OCI-LY7 (cell line): Measurements from ENCODE around the gene HRAS. TPM values are rescaled to one million over a fixed set of nuclear protein-coding genes. Genes with fewer than 3 reads are reported as not detected.

Experiments used
- BruUV-seq: library from RNA; stranded (reverse); fragments of 400-500 nt; replicated peaks from 2 replicates; lab custom pipeline; 2021; lab: Mats Ljungman, UMichigan
- CTCF ChIA-PET: fragments of 300-600 bp; sonication (Branson Sonifier 250); formaldehyde crosslinking; loops from one replicate; lab custom pipeline; 2022; ENCODE audit warnings: antibody characterized with exemption; ENCODE audit not compliant: unreplicated experiment; lab: Charles Lee
- POLR2A ChIA-PET: fragments of 300-600 bp; sonication (Branson Sonifier 250); formaldehyde crosslinking; loops from one replicate; lab custom pipeline; 2022; ENCODE audit warnings: antibody characterized with exemption; lab: Charles Lee
- DNase-seq: peaks from one replicate; pipeline ENCODE4 v3.0.0-alpha.2; 2015; ENCODE audit warnings: low spot score
- H2AFZ ChIP-seq: fragments of 200-600 bp; sonication (generic), shearing (Covaris generic); 2 replicates; pipeline ENCODE4 v1.6.1; 2014; ENCODE audit warnings: mild to moderate bottlenecking, antibody characterized with exemption, low read length, moderate library complexity
- H3K27ac ChIP-seq: fragments of 200-600 bp; sonication (generic); 2 replicates; pipeline ENCODE4 v1.5.1; 2014; ENCODE audit warnings: mixed run types, low read depth, mild to moderate bottlenecking, moderate library complexity, low read length, inconsistent platforms; ENCODE audit not compliant: poor library complexity, severe bottlenecking
- H3K36me3 ChIP-seq: fragments of 200-600 bp; sonication (generic); 2 replicates; pipeline ENCODE4 v1.6.1; 2014; ENCODE audit warnings: mild to moderate bottlenecking, antibody characterized with exemption, low read length, moderate library complexity, mixed read lengths; ENCODE audit not compliant: insufficient read depth
- H3K4me1 ChIP-seq: fragments of 200-600 bp; sonication (generic); 2 replicates; pipeline ENCODE4 v1.5.1; 2014; ENCODE audit warnings: mild to moderate bottlenecking, low read length; ENCODE audit not compliant: insufficient read depth, poor library complexity, severe bottlenecking
- H3K4me2 ChIP-seq: fragments of 200-600 bp; sonication (generic); 2 replicates; pipeline ENCODE4 v1.6.1; 2014; ENCODE audit warnings: mild to moderate bottlenecking, low read length
- H3K4me3 ChIP-seq: fragments of 200-600 bp; sonication (generic); 2 replicates; pipeline ENCODE4 v1.5.1; 2014; ENCODE audit warnings: mild to moderate bottlenecking, low read depth, low read length; ENCODE audit not compliant: poor library complexity, severe bottlenecking
- H3K79me2 ChIP-seq: fragments of 200-600 bp; sonication (generic); 2 replicates; pipeline ENCODE4 v1.6.1; 2016; ENCODE audit warnings: low read depth, mild to moderate bottlenecking, low read length, moderate library complexity, mixed read lengths; ENCODE audit not compliant: insufficient read depth
- H3K9me2 ChIP-seq: fragments of 200-600 bp; sonication (generic); 2 replicates; pipeline ENCODE4 v1.6.1; 2016; ENCODE audit warnings: mild to moderate bottlenecking, low read length, mixed read lengths; ENCODE audit not compliant: insufficient read depth
- H3K9me3 ChIP-seq: fragments of 200-600 bp; sonication (generic); 2 replicates; pipeline ENCODE4 v1.6.1; 2014; ENCODE audit warnings: mild to moderate bottlenecking, mixed run types, low read length, mixed read lengths
- H4K20me1 ChIP-seq: fragments of 200-600 bp; sonication (generic); 2 replicates; pipeline ENCODE4 v1.6.1; 2014; ENCODE audit warnings: mild to moderate bottlenecking, antibody characterized with exemption, low read length, moderate library complexity, mixed read lengths; ENCODE audit not compliant: insufficient read depth
- EZH2phosphoT487 ChIP-seq: fragments of 200-600 bp; sonication (generic); IDR thresholded peaks from 2 replicates; pipeline ENCODE4 v1.6.1; 2018; ENCODE audit warnings: low read depth, borderline replicate concordance, mild to moderate bottlenecking, mixed run types, antibody characterized with exemption, low read length, moderate library complexity, mixed read lengths
- intact Hi-C: fragments of 100-400 bp; cut with micrococcal nuclease; formaldehyde crosslinking; loops from one replicate; pipeline ENCODE4 v1.10.0; 2022; ENCODE audit not compliant: unreplicated experiment
- total RNA-seq, 2 experiments: library from RNA; depleted of rRNA in 1 of 2; stranded (reverse); fragments of >200 nt in 1 of 2; shearing (Covaris generic) in 1 of 2; gene quantifications; 2 replicates each; pipeline ENCODE4 v1.2.3, GENCODE V29; 2014 to 2022
- TF ChIP-seq, protein P1 (sequence below): fragments of 200-600 bp; sonication (generic); conservative IDR thresholded peaks from 2 replicates; pipeline ENCODE4 v1.5.1; 2014; ENCODE audit warnings: mild to moderate bottlenecking, antibody characterized with exemption, low read length, moderate library complexity, mixed read lengths

Gene HRAS
- total RNA-seq, 2 experiments from 2014 or later = 46.9 to 53.0 TPM

DNA sequence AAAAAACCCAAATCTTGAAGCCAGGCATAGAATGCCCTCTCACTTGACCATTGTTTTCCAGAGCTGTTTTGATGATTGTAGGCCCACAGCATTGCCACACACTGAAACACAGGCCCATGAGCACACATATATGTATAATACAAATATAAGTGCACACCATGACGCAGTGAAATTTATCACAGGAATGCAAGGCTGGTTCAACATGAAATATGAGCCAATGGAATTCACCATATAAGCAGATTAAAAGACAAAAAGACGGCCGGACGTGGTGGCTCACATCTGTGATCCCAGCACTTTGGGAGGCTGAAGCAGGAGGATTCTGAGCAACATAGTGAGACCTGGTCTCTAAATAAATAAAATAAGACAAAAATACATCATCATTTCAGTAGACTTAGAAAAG is 19.0 kb downstream of the HRAS start:
- H3K79me2 ChIP-seq = no peaks in the 10 kb centered on the region
- H2AFZ ChIP-seq = no peak overlapping the region
- no TSS peak for BruUV-seq
- H3K4me2 ChIP-seq = no peak overlapping the region
- ChIA-PET CTCF (no interaction called here), POLR2A (no interaction called here)
- no peaks in the 10 kb centered on the region; the same call in 1 of the 2 replicates for H3K9me3 ChIP-seq
- no peak overlapping the region for H3K27ac ChIP-seq
- no peak for DNase-seq
- H3K4me1 ChIP-seq = no peaks in the 10 kb centered on the region
- intact Hi-C loops = no loop called here
- no peak for TF ChIP-seq EZH2phosphoT487
- TF ChIP-seq, protein P1, sequence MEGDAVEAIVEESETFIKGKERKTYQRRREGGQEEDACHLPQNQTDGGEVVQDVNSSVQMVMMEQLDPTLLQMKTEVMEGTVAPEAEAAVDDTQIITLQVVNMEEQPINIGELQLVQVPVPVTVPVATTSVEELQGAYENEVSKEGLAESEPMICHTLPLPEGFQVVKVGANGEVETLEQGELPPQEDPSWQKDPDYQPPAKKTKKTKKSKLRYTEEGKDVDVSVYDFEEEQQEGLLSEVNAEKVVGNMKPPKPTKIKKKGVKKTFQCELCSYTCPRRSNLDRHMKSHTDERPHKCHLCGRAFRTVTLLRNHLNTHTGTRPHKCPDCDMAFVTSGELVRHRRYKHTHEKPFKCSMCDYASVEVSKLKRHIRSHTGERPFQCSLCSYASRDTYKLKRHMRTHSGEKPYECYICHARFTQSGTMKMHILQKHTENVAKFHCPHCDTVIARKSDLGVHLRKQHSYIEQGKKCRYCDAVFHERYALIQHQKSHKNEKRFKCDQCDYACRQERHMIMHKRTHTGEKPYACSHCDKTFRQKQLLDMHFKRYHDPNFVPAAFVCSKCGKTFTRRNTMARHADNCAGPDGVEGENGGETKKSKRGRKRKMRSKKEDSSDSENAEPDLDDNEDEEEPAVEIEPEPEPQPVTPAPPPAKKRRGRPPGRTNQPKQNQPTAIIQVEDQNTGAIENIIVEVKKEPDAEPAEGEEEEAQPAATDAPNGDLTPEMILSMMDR = no peak
- H3K9me2 ChIP-seq = no peaks in the 10 kb centered on the region
- peaks cover 4% of the 10 kb centered on the region; the same call in 1 of the 2 replicates for H3K36me3 ChIP-seq
- no peak overlapping the region for H3K4me3 ChIP-seq
- no peaks in the 10 kb centered on the region for H4K20me1 ChIP-seq

DNA sequence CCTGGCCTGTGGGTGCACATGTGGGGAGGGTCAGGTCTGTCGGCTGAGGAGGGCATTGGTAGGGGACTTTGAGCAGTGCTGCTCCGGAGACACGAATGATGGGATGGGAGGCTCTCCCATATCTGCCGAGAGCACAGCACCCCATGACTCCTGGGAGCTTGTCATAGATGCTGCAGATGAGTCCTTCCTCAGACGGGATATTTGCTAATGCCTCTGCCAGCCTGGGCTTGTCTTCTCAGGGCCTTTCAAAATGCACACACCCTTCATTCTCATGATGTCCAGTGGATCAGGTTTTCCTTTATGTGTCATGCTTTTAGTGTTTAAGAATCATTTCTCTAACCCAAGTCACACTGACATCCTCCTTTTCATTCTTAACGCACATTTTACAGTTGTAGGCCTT is 20.2 kb downstream of the HRAS start:
- TF ChIP-seq EZH2phosphoT487 = no peak
- TF ChIP-seq, protein P1 = no peak
- H3K9me2 ChIP-seq = no peaks in the 10 kb centered on the region
- BruUV-seq = no TSS peak
- no peak overlapping the region for H3K4me2 ChIP-seq
- no peaks in the 10 kb centered on the region for H3K79me2 ChIP-seq
- H3K4me3 ChIP-seq = no peak overlapping the region
- no peak overlapping the region for H3K27ac ChIP-seq
- no peaks in the 10 kb centered on the region for H3K4me1 ChIP-seq
- ChIA-PET CTCF (no interaction called here), POLR2A (no interaction called here)
- intact Hi-C loops = no loop called here
- no peak overlapping the region for H2AFZ ChIP-seq
- H3K9me3 ChIP-seq = no peaks in the 10 kb centered on the region; the same call in 1 of the 2 replicates
- peaks cover 4% of the 10 kb centered on the region; the same call in 1 of the 2 replicates for H3K36me3 ChIP-seq
- no peak for DNase-seq
- no peaks in the 10 kb centered on the region for H4K20me1 ChIP-seq

DNA sequence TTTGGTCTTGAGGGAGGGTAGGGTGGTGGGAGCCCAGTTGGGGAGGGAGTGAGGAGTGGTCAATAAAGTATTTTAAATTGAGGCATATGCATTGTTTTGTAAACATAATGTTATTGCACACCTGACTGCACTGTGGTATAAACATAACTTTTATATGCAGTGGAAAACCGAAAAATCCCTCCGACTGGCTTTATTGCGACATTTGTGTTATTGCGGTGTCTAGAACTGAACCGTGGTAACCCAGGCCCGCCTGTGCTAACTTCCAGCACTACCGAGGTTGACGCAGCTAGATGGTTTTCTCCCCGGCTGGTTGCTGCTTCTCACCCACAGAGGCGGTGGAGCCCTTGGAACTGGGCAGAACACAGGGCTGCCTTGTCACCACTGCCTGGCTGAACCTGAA is 20.8 kb downstream of the HRAS start:
- no peak overlapping the region for H3K4me3 ChIP-seq
- H3K79me2 ChIP-seq = no peaks in the 10 kb centered on the region
- H3K9me3 ChIP-seq = no peaks in the 10 kb centered on the region; the same call in 1 of the 2 replicates
- no peaks in the 10 kb centered on the region for H3K9me2 ChIP-seq
- POLR2A ChIA-PET = no interaction called here
- CTCF ChIA-PET = no interaction called here
- no peak overlapping the region for H2AFZ ChIP-seq
- no peak overlapping the region for H3K27ac ChIP-seq
- peaks cover 4% of the 10 kb centered on the region; the same call in 1 of the 2 replicates for H3K36me3 ChIP-seq
- DNase-seq = no peak
- no peak overlapping the region for H3K4me2 ChIP-seq
- intact Hi-C loops = no loop called here
- H3K4me1 ChIP-seq = no peaks in the 10 kb centered on the region
- BruUV-seq = no TSS peak
- no peaks in the 10 kb centered on the region for H4K20me1 ChIP-seq
- TF ChIP-seq, protein P1 = no peak
- TF ChIP-seq EZH2phosphoT487 = no peak
